HFFc6 (cell line): ENCODE results near the gene THSD4. TPM values are rescaled to one million over a fixed set of nuclear protein-coding genes. Genes with fewer than 3 reads are reported as not detected.
A peak's percentile ranks its signal among the peaks of the same experiment; 100 is the strongest.
"Not testable (repeated sequence)": the region's sequence is repeated elsewhere in the genome, so short reads cannot be mapped to it uniquely, and the experiment has no call there.

Experiments used
- DNase-seq: peaks from one replicate; pipeline ENCODE4 v3.0.0-alpha.2; 2018
- H3K27ac Mint-ChIP-seq: 2 replicates; pipeline ENCODE4 v1.8.0; 2020; ENCODE audit warnings: mild to moderate bottlenecking, mixed read lengths
- H3K27me3 Mint-ChIP-seq: 2 replicates; pipeline ENCODE4 v1.8.0; 2021; ENCODE audit warnings: mild to moderate bottlenecking, moderate library complexity, mixed read lengths; ENCODE audit not compliant: insufficient read depth
- H3K36me3 Mint-ChIP-seq: 2 replicates; pipeline ENCODE4 v1.8.0; 2021; ENCODE audit warnings: low read depth, mixed read lengths
- H3K4me1 Mint-ChIP-seq: 2 replicates; pipeline ENCODE4 v1.8.0; 2020; ENCODE audit warnings: low read depth, mixed read lengths
- H3K4me3 Mint-ChIP-seq: 2 replicates; pipeline ENCODE4 v1.8.0; 2020; ENCODE audit warnings: mild to moderate bottlenecking, moderate library complexity, mixed read lengths
- H3K9me3 Mint-ChIP-seq: 2 replicates; pipeline ENCODE4 v1.8.0; 2020; ENCODE audit warnings: mild to moderate bottlenecking, mixed read lengths
- CTCF ChIP-seq: fragments of 200-600 bp; sonication (generic); IDR thresholded peaks from 2 replicates; pipeline ENCODE4 v1.5.0; 2021; ENCODE audit warnings: antibody characterized with exemption, mild to moderate bottlenecking
- total RNA-seq, 6 experiments: library from RNA; stranded (reverse); fragmentation: NEBNext Ultra II Directional; extraction: Animal tissue kit (Norgen Biotek cat#: 25700); gene quantifications; 2 replicates in 1 of 6; 3 replicates in 5 of 6; pipeline ENCODE4 v1.2.3, GENCODE V29; 2021

Gene THSD4
- total RNA-seq, 6 experiments from 2014 or later = 32.7 to 39.1 (median 36.4) TPM

GRCh38 chr15:71261418-71261817 is 146.1 kb downstream of the THSD4 start:
- Mint-ChIP-seq H3K27ac (no peak overlapping the region), H3K4me1 (peaks cover 20% of the 10 kb centered on the region), H3K27me3 (peaks cover 2% of the 10 kb centered on the region; the same call in 1 of the 2 replicates), H3K4me3 (no peak overlapping the region), H3K9me3 (no peaks in the 10 kb centered on the region; the same call in 1 of the 2 replicates), H3K36me3 (peaks cover 59% of the 10 kb centered on the region)
- no peak for DNase-seq
- no peak for TF ChIP-seq CTCF

GRCh38 chr15:71261909-71262308 is 146.6 kb downstream of the THSD4 start:
- no peak for TF ChIP-seq CTCF
- no peak overlapping the region for H3K4me3 Mint-ChIP-seq
- H3K9me3 Mint-ChIP-seq = peaks cover 4% of the 10 kb centered on the region
- no peak for DNase-seq
- no peak overlapping the region for H3K27ac Mint-ChIP-seq
- peaks cover 59% of the 10 kb centered on the region for H3K36me3 Mint-ChIP-seq
- peaks cover 2% of the 10 kb centered on the region; the same call in 1 of the 2 replicates for H3K27me3 Mint-ChIP-seq
- H3K4me1 Mint-ChIP-seq = peaks cover 20% of the 10 kb centered on the region

- Mint-ChIP-seq H3K27ac (no peak overlapping the region), H3K4me3 (no peak overlapping the region), H3K27me3 (peaks cover 2% of the 10 kb centered on the region; the same call in 1 of the 2 replicates), H3K4me1 (peaks cover 20% of the 10 kb centered on the region), H3K36me3 (peaks cover 60% of the 10 kb centered on the region), H3K9me3 (peaks cover 5% of the 10 kb centered on the region)
- no peak for TF ChIP-seq CTCF
- no peak for DNase-seq
Observed at GRCh38 chr15:71262599-71262998, 147.3 kb downstream of the THSD4 start.

GRCh38 chr15:71265606-71266005 is 150.3 kb downstream of the THSD4 start:
- peaks cover 57% of the 10 kb centered on the region for H3K36me3 Mint-ChIP-seq
- not testable (repeated sequence) for DNase-seq, H3K27ac Mint-ChIP-seq, H3K9me3 Mint-ChIP-seq, H3K27me3 Mint-ChIP-seq, H3K4me3 Mint-ChIP-seq
- H3K4me1 Mint-ChIP-seq = peaks cover 20% of the 10 kb centered on the region

GRCh38 chr15:71271327-71271726 is 156.1 kb downstream of the THSD4 start:
- Mint-ChIP-seq H3K4me3 (no peak overlapping the region), H3K27me3 (no peaks in the 10 kb centered on the region; the same call in none of the 2 replicates), H3K9me3 (peaks cover 5% of the 10 kb centered on the region; the same call in 1 of the 2 replicates), H3K4me1 (peaks cover 54% of the 10 kb centered on the region), H3K27ac (no peak overlapping the region), H3K36me3 (peaks cover 34% of the 10 kb centered on the region)
- TF ChIP-seq CTCF = no peak
- no peak for DNase-seq

- H3K4me3 Mint-ChIP-seq = peak overlapping the region; percentile 20
- peak; percentile 19 for DNase-seq
- TF ChIP-seq CTCF = no peak
- H3K9me3 Mint-ChIP-seq = no peaks in the 10 kb centered on the region
- peaks cover 62% of the 10 kb centered on the region for H3K4me1 Mint-ChIP-seq
- no peaks in the 10 kb centered on the region; the same call in none of the 2 replicates for H3K27me3 Mint-ChIP-seq
- H3K36me3 Mint-ChIP-seq = peaks cover 19% of the 10 kb centered on the region
- H3K27ac Mint-ChIP-seq = peak overlapping the region; percentile 54
Observed at GRCh38 chr15:71272932-71273331, 157.7 kb downstream of the THSD4 start.
